HCT116 (cell line): ENCODE data around the gene SLC29A1. TPM values are rescaled to one million over a fixed set of nuclear protein-coding genes. Genes with fewer than 3 reads are reported as not detected.

ENCODE experiments used
- ATAC-seq: fragments of 200-7000 bp; cut with Tn5 transposase; 2 replicates; pipeline ENCODE4 v1.9.1; 2020; ENCODE audit warnings: mild to moderate bottlenecking, moderate library complexity
- BruUV-seq: library from RNA; stranded (reverse); fragments of 400-500 nt; replicated peaks from 2 replicates; lab custom pipeline; 2021; lab: Mats Ljungman, UMichigan
- CTCF ChIA-PET: fragments of 300-600 bp; sonication (Branson Sonifier 250); formaldehyde crosslinking; loops from one replicate; lab custom pipeline; 2021; ENCODE audit warnings: antibody characterized with exemption; lab: Charles Lee
- POLR2A ChIA-PET: fragments of 300-600, 350-600 bp; sonication (Branson Sonifier 250); formaldehyde crosslinking; loops from one replicate; lab custom pipeline; 2021; ENCODE audit warnings: antibody characterized with exemption; lab: Charles Lee
- RAD21 ChIA-PET, 2 experiments: fragments of 300-600 bp; sonication (Branson Sonifier 250); formaldehyde crosslinking; loops; one replicate each; lab custom pipeline; 2023; ENCODE audit warnings: low total read pairs in 2 of 2; ENCODE audit not compliant: uncharacterized antibody in 2 of 2, unreplicated experiment in 2 of 2, low non-redundant PET in 1 of 2; lab: Charles Lee
- DNase-seq: peaks from one replicate; pipeline ENCODE4 v3.0.0-alpha.2; 2010; ENCODE audit warnings: low read depth, low spot score
- H2AFZ ChIP-seq: fragments of 200-600 bp; shearing (Covaris generic), sonication (generic); 2 replicates; pipeline ENCODE4 v1.6.1; 2017; ENCODE audit warnings: low read depth, mixed run types, mixed read lengths, antibody characterized with exemption, low read length; ENCODE audit not compliant: poor library complexity, severe bottlenecking
- H3K27ac ChIP-seq: 2 replicates; pipeline ENCODE4 v1.5.1; 2012; ENCODE audit warnings: low read depth, low read length
- H3K27me3 ChIP-seq: fragments of 200-600 bp; sonication (generic); 2 replicates; pipeline ENCODE4 v1.6.1; 2016; ENCODE audit warnings: mixed run types, low read length, mixed read lengths; ENCODE audit not compliant: insufficient read depth
- H3K36me3 ChIP-seq, 2 experiments: fragments of 200-500 bp in 1 of 2; fragments of 200-600 bp in 1 of 2; sonication (Bioruptor generic) in 1 of 2; sonication (generic) in 1 of 2; 2 replicates each; pipeline versions ENCODE4 v1.5.1 to v1.6.1; 2014 to 2016; ENCODE audit warnings: low read length in 2 of 2, inconsistent platforms in 1 of 2, mixed read lengths in 1 of 2, mixed run types in 1 of 2; ENCODE audit not compliant: insufficient read depth in 2 of 2, control insufficient read depth in 1 of 2
- H3K4me1 ChIP-seq, 2 experiments: fragments of 200-600 bp in 1 of 2; sonication (generic) in 1 of 2; 2 replicates each; pipeline versions ENCODE4 v1.5.1 to v1.6.1; 2012 to 2017; ENCODE audit warnings: low read length in 2 of 2, inconsistent platforms in 1 of 2, mild to moderate bottlenecking in 1 of 2, mixed read lengths in 1 of 2, mixed run types in 1 of 2, moderate library complexity in 1 of 2; ENCODE audit not compliant: insufficient read depth in 2 of 2, control insufficient read depth in 1 of 2
- H3K4me2 ChIP-seq: fragments of 200-600 bp; sonication (generic); 2 replicates; pipeline ENCODE4 v1.6.1; 2017; ENCODE audit warnings: mixed run types, low read length, mixed read lengths
- H3K4me3 ChIP-seq, 2 experiments: fragments of 200-600 bp in 1 of 2; sonication (generic) in 1 of 2; replicated peaks in 1 of 2; 2 replicates each; pipeline ENCODE4 v1.5.1; 2011 to 2016; ENCODE audit warnings: low read length in 2 of 2, control low read depth in 1 of 2, low read depth in 1 of 2, mild to moderate bottlenecking in 1 of 2, mixed read lengths in 1 of 2, mixed run types in 1 of 2
- H3K79me2 ChIP-seq: fragments of 200-600 bp; sonication (generic); 2 replicates; pipeline ENCODE4 v1.6.1; 2017; ENCODE audit warnings: mild to moderate bottlenecking, mixed run types, low read length, moderate library complexity, mixed read lengths; ENCODE audit not compliant: insufficient read depth
- H3K9ac ChIP-seq: fragments of 200-600 bp; sonication (generic); 2 replicates; pipeline ENCODE4 v1.6.1; 2016; ENCODE audit warnings: low read length, mixed read lengths
- H3K9me2 ChIP-seq: fragments of 200-600 bp; sonication (generic), shearing (Covaris generic); 2 replicates; pipeline ENCODE4 v1.6.1; 2017; ENCODE audit warnings: mixed run types, mild to moderate bottlenecking, moderate library complexity; ENCODE audit not compliant: insufficient read depth
- H3K9me3 ChIP-seq, 2 experiments: fragments of 200-500 bp in 1 of 2; fragments of 200-600 bp in 1 of 2; sonication (Bioruptor generic) in 1 of 2; sonication (generic) in 1 of 2; 2 replicates each; pipeline ENCODE4 v1.6.1; 2014 to 2017; ENCODE audit warnings: low read length in 2 of 2, mixed read lengths in 2 of 2, inconsistent platforms in 1 of 2, low read depth in 1 of 2, mild to moderate bottlenecking in 1 of 2, mixed run types in 1 of 2, moderate library complexity in 1 of 2; ENCODE audit not compliant: control insufficient read depth in 1 of 2, insufficient read depth in 1 of 2
- H4K20me1 ChIP-seq: fragments of 200-600 bp; sonication (generic), shearing (Covaris generic); 2 replicates; pipeline ENCODE4 v1.6.1; 2017; ENCODE audit warnings: mixed run types, mild to moderate bottlenecking, moderate library complexity; ENCODE audit not compliant: insufficient read depth
- ATF3 ChIP-seq: IDR thresholded peaks from 2 replicates; pipeline ENCODE4 v1.6.1; 2012
- CEBPB ChIP-seq: IDR thresholded peaks from 2 replicates; pipeline ENCODE4 v1.6.1; 2012; ENCODE audit warnings: low read depth
- EGR1 ChIP-seq: IDR thresholded peaks from 2 replicates; pipeline ENCODE4 v1.6.1; 2012; ENCODE audit warnings: low read depth
- EZH2 ChIP-seq: fragments of 200-600 bp; sonication (generic); IDR thresholded peaks from 2 replicates; pipeline ENCODE4 v1.6.1; 2017; ENCODE audit warnings: antibody characterized with exemption, mixed run types
- FOSL1 ChIP-seq: IDR thresholded peaks from 2 replicates; pipeline ENCODE4 v1.6.1; 2012; ENCODE audit warnings: low read depth
- SP1 ChIP-seq: IDR thresholded peaks from 2 replicates; pipeline ENCODE4 v1.6.1; 2012; ENCODE audit warnings: low read depth
- SRF ChIP-seq: IDR thresholded peaks from 2 replicates; pipeline ENCODE4 v1.6.1; 2012; ENCODE audit warnings: low read depth
- YY1 ChIP-seq: IDR thresholded peaks from 2 replicates; pipeline ENCODE4 v1.6.1; 2011; ENCODE audit warnings: low read length, low read depth, moderate library complexity, mild to moderate bottlenecking; ENCODE audit not compliant: insufficient replicate concordance; ENCODE audit errors: extremely low read depth
- ZBTB33 ChIP-seq: IDR thresholded peaks from 2 replicates; pipeline ENCODE4 v1.6.1; 2011; ENCODE audit warnings: mild to moderate bottlenecking, low read length, moderate library complexity; ENCODE audit not compliant: insufficient replicate concordance; ENCODE audit errors: extremely low read depth
- intact Hi-C: fragments of 100-400 bp; cut with micrococcal nuclease; formaldehyde crosslinking; loops from 2 replicates; pipeline ENCODE4 v1.10.0; 2022
- total RNA-seq: library from RNA; stranded (reverse); gene quantifications from one replicate; pipeline ENCODE4 v1.2.1, GENCODE V29; 2021; ENCODE audit not compliant: unreplicated experiment

SLC29A1 gene
- total RNA-seq, 1 experiment from 2014 or later: 67.6 TPM

- RAD21 ChIA-PET: no interaction called here
- no peaks in the 10 kb centered on the region for H3K9me3 ChIP-seq
- no peak for ATAC-seq
- no peak overlapping the region for H3K9ac ChIP-seq
- DNase-seq: no peak
- no peaks in the 10 kb centered on the region for H3K27me3 ChIP-seq
- no peak overlapping the region for H3K4me2 ChIP-seq
- no peaks in the 10 kb centered on the region for H3K79me2 ChIP-seq
- peaks cover 31 to 40% of the 10 kb centered on the region in 2 experiments; a peak in 3 of 4 replicates for H3K4me1 ChIP-seq
- CTCF ChIA-PET: no interaction called here
- H3K27ac ChIP-seq: no peak overlapping the region
- no peaks in the 10 kb centered on the region for H4K20me1 ChIP-seq
- no peak overlapping the region for H3K4me3 ChIP-seq
- intact Hi-C loops: no loop called here
- H3K36me3 ChIP-seq: no peaks in the 10 kb centered on the region
- no TSS peak for BruUV-seq
- no peak for TF ChIP-seq SP1
- no peak for TF ChIP-seq EGR1
- TF ChIP-seq ZBTB33: no peak
- TF ChIP-seq ATF3: no peak
- TF ChIP-seq FOSL1: no peak
- no peak for TF ChIP-seq CEBPB
- TF ChIP-seq EZH2: no peak
- no peak for TF ChIP-seq SRF
- no peak for TF ChIP-seq YY1
- no peak overlapping the region for H2AFZ ChIP-seq
- POLR2A ChIA-PET: interaction anchor here (4.5 kb wide), 1 partner anchor 29 kb away, joined by 22 read pairs; the partner anchor contains the start of gene HSP90AB1
- no peaks in the 10 kb centered on the region for H3K9me2 ChIP-seq
Observed at GRCh38 chr6:44217332-44218143, 5.9 kb upstream of the SLC29A1 start.
